K562 (cell line): ENCODE measurements around the gene SLC22A7. TPM values are rescaled to one million over a fixed set of nuclear protein-coding genes. Genes with fewer than 3 reads are reported as not detected.

Experiments used
- CTCF ChIP-seq, 3 experiments: IDR thresholded peaks in 2 of 3; conservative IDR thresholded peaks in 1 of 3; 2 replicates each; pipeline ENCODE4 v1.5.1; 2011 to 2012; ENCODE audit warnings: low read length in 3 of 3, mild to moderate bottlenecking in 3 of 3, control low read depth in 2 of 3, improper control_type of control experiment in 1 of 3, inconsistent platforms in 1 of 3, low read depth in 1 of 3, mixed read lengths in 1 of 3, moderate library complexity in 1 of 3; ENCODE audit not compliant: insufficient read depth in 2 of 3
- ETV1 ChIP-seq: fragments of 450-650 bp; conservative IDR thresholded peaks from 2 replicates; pipeline ENCODE4 v1.6.1; 2016; ENCODE audit warnings: missing genetic modification characterization, control low read depth, low read depth, missing compliant biosample characterization
- HDAC2 ChIP-seq: fragments of 450-650 bp; IDR thresholded peaks from 2 replicates; pipeline ENCODE4 v1.6.1; 2016; ENCODE audit warnings: mild to moderate bottlenecking
- HNRNPLL ChIP-seq: fragments of 200-400 bp; formaldehyde crosslinking; IDR thresholded peaks from 2 replicates; pipeline ENCODE4 v1.6.1; 2017; ENCODE audit warnings: low read length, low read depth, mild to moderate bottlenecking; ENCODE audit not compliant: poor library complexity, severe bottlenecking
- IRF1 ChIP-seq: sonication (generic); formaldehyde crosslinking; IDR thresholded peaks from 2 replicates; pipeline ENCODE4 v1.8.0; 2022; ENCODE audit warnings: missing genetic modification reagents, mild to moderate bottlenecking, borderline replicate concordance
- PKNOX1 ChIP-seq: fragments of 450-650 bp; IDR thresholded peaks from 2 replicates; pipeline ENCODE4 v1.6.1; 2016
- POU5F1 ChIP-seq: fragments of 150-350 bp; IDR thresholded peaks from 2 replicates; pipeline ENCODE4 v1.6.1; 2014; ENCODE audit warnings: borderline replicate concordance, low read length, low read depth, mild to moderate bottlenecking; ENCODE audit not compliant: partially characterized antibody
- PRDM10 ChIP-seq: fragments of 450-650 bp; IDR thresholded peaks from 2 replicates; pipeline ENCODE4 v1.6.1; 2018; ENCODE audit not compliant: partially characterized antibody
- RAD51 ChIP-seq: fragments of 450-650 bp; IDR thresholded peaks from 2 replicates; pipeline ENCODE4 v1.7.1; 2016; ENCODE audit warnings: low read depth, mild to moderate bottlenecking, borderline replicate concordance
- SMAD3 ChIP-seq: fragments of 450-650 bp; formaldehyde crosslinking; conservative IDR thresholded peaks from 2 replicates; pipeline ENCODE4 v1.4.0; 2020; ENCODE audit warnings: mild to moderate bottlenecking
- ZNF165 ChIP-seq: fragments of 250-450 bp; sonication (Bioruptor Pico); IDR thresholded peaks from 2 replicates; pipeline ENCODE4 v1.4.0; 2020; ENCODE audit warnings: borderline replicate concordance
- ZNF592 ChIP-seq: fragments of 450-650 bp; IDR thresholded peaks from 2 replicates; pipeline ENCODE4 v1.6.1; 2017; ENCODE audit warnings: antibody characterized with exemption, mild to moderate bottlenecking
- ZNF696 ChIP-seq: fragments of 250-450 bp; sonication (Bioruptor Pico); conservative IDR thresholded peaks from 2 replicates; pipeline ENCODE4 v1.4.0; 2020; ENCODE audit warnings: mild to moderate bottlenecking, moderate library complexity
- polyA plus RNA-seq, 8 experiments: library from polyadenylated mRNA; depleted of rRNA in 4 of 8; stranded (reverse) in 5 of 8; unstranded in 3 of 8; fragments of >200 nt; fragmentation: Nextera tagmentation in 2 of 8; fragmentation: Illumina TruSeq in 1 of 8; extraction: Ambion mirVana in 2 of 8; extraction: Trizol in 1 of 8; gene quantifications; 2 replicates each; pipeline versions ENCODE4 v1.2.1 to v1.2.3, GENCODE V29; 2011 to 2014; ENCODE audit warnings: inconsistent platforms in 1 of 8, missing spikeins in 1 of 8
- total RNA-seq, 7 experiments: library from RNA; depleted of rRNA in 6 of 7; stranded (reverse); fragments of >200 nt in 6 of 7; fragmentation: Illumina TruSeq in 2 of 7; extraction: Trizol in 2 of 7; gene quantifications; 2 replicates each; pipeline versions ENCODE4 v1.2.1 to v1.2.3, GENCODE V29; 2011 to 2021; ENCODE audit warnings: low replicate concordance in 1 of 7

Gene SLC22A7
- total and polyA plus RNA-seq, 9 of the 15 experiments (the other 6 are each of a cell fraction or from before 2014, with no cell fraction given) = not detected

GRCh38 chr6:43334466-43335095 lies 36.5 kb downstream of the SLC22A7 start (continued):
- no peak for TF ChIP-seq ZNF165 (CRISPR knock-in tag)
- peak; percentile 8 for TF ChIP-seq PRDM10
- TF ChIP-seq HDAC2 = no peak
- TF ChIP-seq SMAD3 (CRISPR knock-in tag) = no peak
- TF ChIP-seq ZNF592 = no peak
- no peak for TF ChIP-seq ZNF696 (CRISPR knock-in tag)
- TF ChIP-seq ETV1 (tag) = peak; percentile 82
- no peak for TF ChIP-seq RAD51
- TF ChIP-seq PKNOX1 = peak; percentile 47; the same call in 1 of the 2 replicates
- no peak for TF ChIP-seq HNRNPLL
- TF ChIP-seq CTCF (IDR thresholded peaks at IDR 0.05 in 2 of 3, conservative IDR thresholded peaks at IDR 0.05 in 1 of 3; ENCODE audit: insufficient read depth in 2 of 3, low read depth in 1 of 3, low read length in 3 of 3) = peak; percentile 70 to 84 (median 82)
- no peak for TF ChIP-seq IRF1
- no peak for TF ChIP-seq POU5F1
